Measurements from ENCODE around the gene USP35. TPM values are rescaled to one million over a fixed set of nuclear protein-coding genes. Genes with fewer than 3 reads are reported as not detected.
A peak's percentile ranks its signal among the peaks of the same experiment; 100 is the strongest.

USP35 gene
- total and polyA plus RNA-seq, 4 experiments from 2014 or later, result 0.11 to 14.3 (median 6.8) TPM

- H3K9me3 Mint-ChIP-seq, result no peaks in the 10 kb centered on the region
- peaks cover 26 to 64% (median 40%) of the 10 kb centered on the region in 4 donors for H3K4me1 Mint-ChIP-seq
These were observed 4.2 kb downstream of the USP35 start for GRCh38 chr11:78192911-78193351.

GRCh38 chr11:78193806-78194205, 5.1 kb downstream of the USP35 start:
- Mint-ChIP-seq H3K4me1 (peaks cover 24 to 57% (median 41%) of the 10 kb centered on the region in 4 donors), H3K27me3 (no peaks in the 10 kb centered on the region), H3K36me3 (peaks cover 12% of the 10 kb centered on the region in 2 donors), H3K27ac (peak overlapping the region in 3 of 7 donors; percentile 19 to 73 (median 44)), H3K9me3 (no peaks in the 10 kb centered on the region), H3K4me3 (no peak overlapping the region)
- Histone ChIP-seq H3K27ac (ENCODE audit: low read depth, low read length) (no peak overlapping the region), H3K4me1 (ENCODE audit: insufficient read depth, low read length) (peaks cover 28% of the 10 kb centered on the region), H3K27me3 (ENCODE audit: insufficient read depth, low read length) (no peaks in the 10 kb centered on the region), H3K4me3 (ENCODE audit: low read length in 2 of 2) (no peak overlapping the region), H3K36me3 (ENCODE audit: insufficient read depth, low read length) (no peaks in the 10 kb centered on the region), H3K9me3 (ENCODE audit: control insufficient read depth in 1 of 2, low read length in 2 of 2) (no peaks in the 10 kb centered on the region)
- ChIA-PET CTCF (ENCODE audit: partially characterized antibody) (interaction anchor here (1.1 to 1.2 kb wide), 2 partner anchors 9 to 34 kb away, joined by 3 to 4 read pairs; no protein-coding TSS in a partner anchor), POLR2A (ENCODE audit: partially characterized antibody) (interaction anchor here (1.3 to 2.2 kb wide), 2 partner anchors 9 to 54 kb away, joined by 3 to 11 read pairs; partner anchors contain the start of gene ALG8)
- intact Hi-C loops (cut with micrococcal nuclease), result no loop called here
- DNase-seq, result no peak

More at GRCh38 chr11:78192911-78193351, 4.2 kb downstream of the USP35 start:
- H3K36me3 ChIP-seq (ENCODE audit: insufficient read depth, low read length), result no peaks in the 10 kb centered on the region
- intact Hi-C loops (cut with micrococcal nuclease), result no loop called here
- no peaks in the 10 kb centered on the region for H3K27me3 Mint-ChIP-seq
- ChIA-PET CTCF (ENCODE audit: partially characterized antibody) (interaction anchor here (1.1 kb wide), 1 partner anchor 10 kb away, joined by 3 read pairs; no protein-coding TSS in a partner anchor), POLR2A (ENCODE audit: partially characterized antibody) (interaction anchor here (1.3 to 2.2 kb wide), 2 partner anchors 10 to 54 kb away, joined by 3 to 11 read pairs; partner anchors contain the start of gene ALG8)
- H3K4me3 ChIP-seq (ENCODE audit: low read length in 2 of 2), result no peak overlapping the region
- H3K9me3 ChIP-seq (ENCODE audit: control insufficient read depth in 1 of 2, low read length in 2 of 2), result no peaks in the 10 kb centered on the region
- peak overlapping the region in 6 of 7 donors; percentile 6 to 83 (median 57) for H3K27ac Mint-ChIP-seq
- peaks cover 7 to 15% of the 10 kb centered on the region in 2 donors for H3K36me3 Mint-ChIP-seq
- no peak for DNase-seq
- H3K27ac ChIP-seq (ENCODE audit: low read depth, low read length), result no peak overlapping the region
- no peaks in the 10 kb centered on the region for H3K27me3 ChIP-seq (ENCODE audit: insufficient read depth, low read length)
- H3K4me1 ChIP-seq (ENCODE audit: insufficient read depth, low read length), result peaks cover 28% of the 10 kb centered on the region
- H3K4me3 Mint-ChIP-seq, result peak overlapping the region in 3 of 8 donors; percentile 19 to 33 (median 20)

- H3K27ac ChIP-seq (ENCODE audit: low read depth, low read length), result no peak overlapping the region
- intact Hi-C loops (cut with micrococcal nuclease), result no loop called here
- H3K36me3 ChIP-seq (ENCODE audit: insufficient read depth, low read length), result no peaks in the 10 kb centered on the region
- Mint-ChIP-seq H3K36me3 (peaks cover 12 to 13% of the 10 kb centered on the region in 2 donors), H3K27ac (peak overlapping the region in 2 of 7 donors; percentile 4 to 53), H3K27me3 (no peaks in the 10 kb centered on the region), H3K4me3 (no peak overlapping the region), H3K4me1 (peaks cover 23 to 50% (median 38%) of the 10 kb centered on the region in 4 donors), H3K9me3 (no peaks in the 10 kb centered on the region)
- CTCF ChIA-PET (ENCODE audit: partially characterized antibody), result interaction anchor here (1.2 kb wide), 1 partner anchor 34 kb away, joined by 4 read pairs; no protein-coding TSS in a partner anchor
- POLR2A ChIA-PET (ENCODE audit: partially characterized antibody), result interaction anchor here (1.3 to 2.2 kb wide), 2 partner anchors 8 to 55 kb away, joined by 3 to 11 read pairs; partner anchors contain the start of gene ALG8
- H3K4me3 ChIP-seq (ENCODE audit: low read length in 2 of 2), result no peak overlapping the region
- no peak for DNase-seq
- no peaks in the 10 kb centered on the region for H3K27me3 ChIP-seq (ENCODE audit: insufficient read depth, low read length)
- H3K9me3 ChIP-seq (ENCODE audit: control insufficient read depth in 1 of 2, low read length in 2 of 2), result no peaks in the 10 kb centered on the region
- H3K4me1 ChIP-seq (ENCODE audit: insufficient read depth, low read length), result peaks cover 22% of the 10 kb centered on the region
These were observed 5.8 kb downstream of the USP35 start for GRCh38 chr11:78194490-78194889.

- no peak for DNase-seq
These were observed 7.3 kb downstream of the USP35 start for GRCh38 chr11:78195917-78196560.

GRCh38 chr11:78196661-78197091, 8.0 kb downstream of the USP35 start:
- H3K27ac Mint-ChIP-seq, result no peak overlapping the region
- Histone ChIP-seq H3K4me1 (ENCODE audit: insufficient read depth, low read length) (peaks cover 16% of the 10 kb centered on the region), H3K9me3 (ENCODE audit: control insufficient read depth in 1 of 2, low read length in 2 of 2) (no peaks in the 10 kb centered on the region), H3K27me3 (ENCODE audit: insufficient read depth, low read length) (no peaks in the 10 kb centered on the region), H3K4me3 (ENCODE audit: low read length in 2 of 2) (no peak overlapping the region), H3K36me3 (ENCODE audit: insufficient read depth, low read length) (no peaks in the 10 kb centered on the region), H3K27ac (ENCODE audit: low read depth, low read length) (no peak overlapping the region)
- H3K9me3 Mint-ChIP-seq, result no peaks in the 10 kb centered on the region
- no peak for DNase-seq
- H3K4me3 Mint-ChIP-seq, result no peak overlapping the region
- intact Hi-C loops (cut with micrococcal nuclease), result no loop called here
- ChIA-PET POLR2A (ENCODE audit: partially characterized antibody) (no interaction called here), CTCF (ENCODE audit: partially characterized antibody) (no interaction called here)
- no peaks in the 10 kb centered on the region for H3K27me3 Mint-ChIP-seq
- peaks cover 19 to 21% of the 10 kb centered on the region in 2 donors for H3K36me3 Mint-ChIP-seq
- H3K4me1 Mint-ChIP-seq, result peaks cover 19 to 42% (median 30%) of the 10 kb centered on the region in 4 donors

More at GRCh38 chr11:78195917-78196560, 7.3 kb downstream of the USP35 start:
- intact Hi-C loops (cut with micrococcal nuclease), result no loop called here
- CTCF ChIA-PET (ENCODE audit: partially characterized antibody), result no interaction called here
- no peaks in the 10 kb centered on the region for H3K9me3 ChIP-seq (ENCODE audit: control insufficient read depth in 1 of 2, low read length in 2 of 2)
- peak overlapping the region in 1 of 7 donors; percentile 52 for H3K27ac Mint-ChIP-seq
- peaks cover 12% of the 10 kb centered on the region for H3K4me1 ChIP-seq (ENCODE audit: insufficient read depth, low read length)
- peaks cover 14 to 18% of the 10 kb centered on the region in 2 donors for H3K36me3 Mint-ChIP-seq
- peaks cover 16 to 41% (median 28%) of the 10 kb centered on the region in 4 donors for H3K4me1 Mint-ChIP-seq
- H3K27me3 ChIP-seq (ENCODE audit: insufficient read depth, low read length), result no peaks in the 10 kb centered on the region
- H3K9me3 Mint-ChIP-seq, result no peaks in the 10 kb centered on the region
- POLR2A ChIA-PET (ENCODE audit: partially characterized antibody), result no interaction called here
- no peak overlapping the region for H3K4me3 ChIP-seq (ENCODE audit: low read length in 2 of 2)
- H3K36me3 ChIP-seq (ENCODE audit: insufficient read depth, low read length), result no peaks in the 10 kb centered on the region
- H3K27ac ChIP-seq (ENCODE audit: low read depth, low read length), result no peak overlapping the region
- no peak overlapping the region for H3K4me3 Mint-ChIP-seq
- H3K27me3 Mint-ChIP-seq, result no peaks in the 10 kb centered on the region

- Mint-ChIP-seq H3K9me3 (no peaks in the 10 kb centered on the region), H3K4me3 (no peak overlapping the region), H3K36me3 (peaks cover 21 to 22% of the 10 kb centered on the region in 2 donors), H3K27ac (peak overlapping the region in 1 of 7 donors; percentile 19), H3K27me3 (no peaks in the 10 kb centered on the region), H3K4me1 (peaks cover 29 to 47% (median 38%) of the 10 kb centered on the region in 4 donors)
- H3K4me3 ChIP-seq (ENCODE audit: low read length in 2 of 2), result no peak overlapping the region
- ChIA-PET POLR2A (ENCODE audit: partially characterized antibody) (no interaction called here), CTCF (ENCODE audit: partially characterized antibody) (no interaction called here)
- no peak for DNase-seq
- intact Hi-C loops (cut with micrococcal nuclease), result no loop called here
- H3K9me3 ChIP-seq (ENCODE audit: control insufficient read depth in 1 of 2, low read length in 2 of 2), result no peaks in the 10 kb centered on the region
- H3K27ac ChIP-seq (ENCODE audit: low read depth, low read length), result no peak overlapping the region
- no peaks in the 10 kb centered on the region for H3K36me3 ChIP-seq (ENCODE audit: insufficient read depth, low read length)
- no peaks in the 10 kb centered on the region for H3K27me3 ChIP-seq (ENCODE audit: insufficient read depth, low read length)
- H3K4me1 ChIP-seq (ENCODE audit: insufficient read depth, low read length), result peaks cover 23% of the 10 kb centered on the region
These were observed 9.1 kb downstream of the USP35 start for GRCh38 chr11:78197816-78198215.

GRCh38 chr11:78199015-78199652, 10.4 kb downstream of the USP35 start:
- CTCF ChIA-PET (ENCODE audit: partially characterized antibody), result no interaction called here
- POLR2A ChIA-PET (ENCODE audit: partially characterized antibody), result interaction anchor here (1.3 kb wide), 1 partner anchor 10 kb away, joined by 3 read pairs; the partner anchor contains the start of gene USP35
- H3K4me3 ChIP-seq (ENCODE audit: low read length in 2 of 2), result no peak overlapping the region

More at GRCh38 chr11:78199015-78199652, 10.4 kb downstream of the USP35 start:
- no peaks in the 10 kb centered on the region for H3K27me3 ChIP-seq (ENCODE audit: insufficient read depth, low read length)
- intact Hi-C loops (cut with micrococcal nuclease), result no loop called here
- Mint-ChIP-seq H3K36me3 (peaks cover 20 to 21% of the 10 kb centered on the region in 2 donors), H3K27me3 (no peaks in the 10 kb centered on the region), H3K4me1 (peaks cover 28 to 45% (median 35%) of the 10 kb centered on the region in 4 donors), H3K27ac (peak overlapping the region in 3 of 7 donors; percentile 49 to 83 (median 78)), H3K9me3 (no peaks in the 10 kb centered on the region), H3K4me3 (no peak overlapping the region)
- no peak for DNase-seq
- no peaks in the 10 kb centered on the region for H3K36me3 ChIP-seq (ENCODE audit: insufficient read depth, low read length)
- H3K4me1 ChIP-seq (ENCODE audit: insufficient read depth, low read length), result peaks cover 32% of the 10 kb centered on the region
- no peak overlapping the region for H3K27ac ChIP-seq (ENCODE audit: low read depth, low read length)
- no peaks in the 10 kb centered on the region for H3K9me3 ChIP-seq (ENCODE audit: control insufficient read depth in 1 of 2, low read length in 2 of 2)

Data from CD4-positive, alpha-beta memory T cell (primary cell).